Esophagus squamous epithelium (tissue), 4 donors: ENCODE results near the gene SHISA6.

Experiments used
- CTCF ChIP-seq, 6 experiments: fragments of 450-650 bp in 4 of 6; fragments of 200-600 bp in 2 of 6; sonication (generic) in 2 of 6; IDR thresholded peaks; one replicate each; pipeline ENCODE4 v1.5.1; 2016 to 2019; ENCODE audit warnings: antibody characterized with exemption in 6 of 6, mild to moderate bottlenecking in 4 of 6, moderate library complexity in 4 of 6
- POLR2A ChIP-seq, 4 donors: fragments of 450-650 bp; IDR thresholded peaks; one replicate each; pipeline ENCODE4 v1.6.1; 2017; ENCODE audit warnings: antibody characterized with exemption in 4 of 4, mild to moderate bottlenecking in 4 of 4, moderate library complexity in 3 of 4

GRCh38 chr17:11553135-11553534 is 312.1 kb downstream of the SHISA6 start:
- no peak for TF ChIP-seq CTCF (IDR thresholded peaks at IDR 0.05)
- no peak for TF ChIP-seq POLR2A (IDR thresholded peaks at IDR 0.05)
